K562 (cell line): ENCODE results near the gene S100A1. TPM values are rescaled to one million over a fixed set of nuclear protein-coding genes. Genes with fewer than 3 reads are reported as not detected.

Source experiments
- ATAC-seq: fragments of 200-7000 bp; cut with Tn5 transposase; 3 replicates; pipeline ENCODE4 v1.9.1; 2020; ENCODE audit warnings: moderate library complexity
- BruUV-seq: library from RNA; stranded (reverse); fragments of 400-500 nt; replicated peaks from 2 replicates; lab custom pipeline; 2021; lab: Mats Ljungman, UMichigan
- CTCF ChIA-PET: fragments of 300-600 bp; formaldehyde crosslinking; extraction: SDS; loops from one replicate; lab custom pipeline; 2021; ENCODE audit warnings: low intra/inter-chr PET ratio; lab: Yijun Ruan, JAX
- POLR2A ChIA-PET: fragments of 300-600, 350-650 bp; sonication (Branson Sonifier 250); formaldehyde crosslinking; extraction: SDS; loops from one replicate; lab custom pipeline; 2021; ENCODE audit warnings: antibody characterized with exemption, inconsistent platforms; lab: Yijun Ruan, JAX
- DNase-seq, 4 experiments: peaks; one replicate each; pipeline versions ENCODE4 v3.0.0 to v3.0.0-alpha.2; 2011 to 2018; ENCODE audit warnings: low spot score in 3 of 4, mixed read lengths in 3 of 4; ENCODE audit errors: extremely low read depth in 1 of 4
- FAIRE-seq: peaks from 2 replicates; lab custom pipeline; 2011; peaks lifted over from hg19 to GRCh38; lab: Jason Lieb, UNC
- H2AFZ ChIP-seq: 2 replicates; pipeline ENCODE4 v1.6.0; 2011; ENCODE audit warnings: low read depth, low read length, control low read depth, inconsistent platforms
- H3K27ac ChIP-seq: fragments of 200-600 bp; 3 replicates; pipeline ENCODE4 v1.8.0; 2011; ENCODE audit warnings: low read depth, mild to moderate bottlenecking, control low read depth, inconsistent platforms, low read length, moderate library complexity, mixed read lengths; ENCODE audit errors: extremely low read depth
- H3K27me3 ChIP-seq, 2 experiments: fragments of 300-600 bp in 1 of 2; 2 replicates in 1 of 2; 3 replicates in 1 of 2; pipeline versions ENCODE4 v1.6.0 to v1.8.0; 2011; ENCODE audit warnings: inconsistent platforms in 2 of 2, low read length in 2 of 2, mild to moderate bottlenecking in 1 of 2, mixed read lengths in 1 of 2, moderate library complexity in 1 of 2; ENCODE audit not compliant: control insufficient read depth in 2 of 2, insufficient read depth in 2 of 2
- H3K36me3 ChIP-seq: fragments of 300-600 bp; 3 replicates; pipeline ENCODE4 v1.8.0; 2011; ENCODE audit warnings: mild to moderate bottlenecking, low read length, inconsistent platforms; ENCODE audit not compliant: control insufficient read depth, insufficient read depth
- H3K4me1 ChIP-seq, 2 experiments: fragments of 200-600 bp in 1 of 2; replicated peaks in 1 of 2; 2 replicates in 1 of 2; 3 replicates in 1 of 2; pipeline versions ENCODE4 v1.5.1 to v1.8.0; 2011; ENCODE audit warnings: inconsistent platforms in 2 of 2, low read length in 2 of 2, mild to moderate bottlenecking in 1 of 2, mixed read lengths in 1 of 2, moderate library complexity in 1 of 2; ENCODE audit not compliant: control insufficient read depth in 2 of 2, insufficient read depth in 2 of 2
- H3K4me2 ChIP-seq: 2 replicates; pipeline ENCODE4 v1.6.1; 2011; ENCODE audit warnings: low read length, control low read depth, inconsistent platforms, mixed read lengths; ENCODE audit not compliant: insufficient read depth
- H3K4me3 ChIP-seq: fragments of 200-600 bp; sonication (generic), shearing (Covaris generic); 2 replicates; pipeline ENCODE4 v1.5.1; 2016; ENCODE audit warnings: control low read depth, inconsistent platforms
- H3K79me2 ChIP-seq: fragments of 200-600 bp; 3 replicates; pipeline ENCODE4 v1.8.0; 2011; ENCODE audit warnings: low read length, inconsistent platforms; ENCODE audit not compliant: control insufficient read depth, insufficient read depth
- H3K9ac ChIP-seq, 2 experiments: 2 replicates each; pipeline versions ENCODE4 v1.6.0 to v1.6.1; 2011; ENCODE audit warnings: low read depth in 2 of 2, low read length in 2 of 2, control low read depth in 1 of 2, inconsistent platforms in 1 of 2, mild to moderate bottlenecking in 1 of 2, mixed read lengths in 1 of 2; ENCODE audit not compliant: insufficient read depth in 1 of 2
- H3K9me1 ChIP-seq: one replicate; pipeline ENCODE4 v1.6.0; 2011; ENCODE audit warnings: inconsistent platforms, mild to moderate bottlenecking, low read length, moderate library complexity; ENCODE audit not compliant: control insufficient read depth, insufficient read depth
- H3K9me3 ChIP-seq: replicated peaks from 2 replicates; pipeline ENCODE4 v1.5.1; 2011; ENCODE audit warnings: low read depth, low read length, inconsistent platforms; ENCODE audit not compliant: control insufficient read depth, insufficient read depth
- H4K20me1 ChIP-seq: replicated peaks from 2 replicates; pipeline ENCODE4 v1.6.1; 2011; ENCODE audit warnings: low read length, inconsistent platforms, mixed read lengths; ENCODE audit not compliant: control insufficient read depth, insufficient read depth
- DEAF1 ChIP-seq: fragments of 450-650 bp; formaldehyde crosslinking; IDR thresholded peaks from 2 replicates; pipeline ENCODE4 v1.4.0; 2020; ENCODE audit warnings: mild to moderate bottlenecking, moderate library complexity
- MITF ChIP-seq: IDR thresholded peaks from 2 replicates; pipeline ENCODE4 v1.6.1; 2014; ENCODE audit warnings: antibody characterized with exemption
- POLR2B ChIP-seq: fragments of 450-650 bp; IDR thresholded peaks from 2 replicates; pipeline ENCODE4 v1.6.1; 2018; ENCODE audit warnings: low read depth; ENCODE audit not compliant: partially characterized antibody
- PTTG1 ChIP-seq: fragments of 450-650 bp; IDR thresholded peaks from 2 replicates; pipeline ENCODE4 v1.6.1; 2016; ENCODE audit warnings: low read depth, mild to moderate bottlenecking, missing genetic modification characterization, missing compliant biosample characterization
- SAP30 ChIP-seq: fragments of 200-600 bp; sonication (generic); IDR thresholded peaks from 2 replicates; pipeline ENCODE4 v1.6.1; 2012; ENCODE audit warnings: borderline replicate concordance, low read depth, mild to moderate bottlenecking, moderate library complexity, low read length, control low read depth, inconsistent platforms; ENCODE audit not compliant: insufficient read depth, poor library complexity, severe bottlenecking
- YBX1 ChIP-seq: fragments of 450-650 bp; IDR thresholded peaks from 2 replicates; pipeline ENCODE4 v1.7.1; 2016; ENCODE audit warnings: mild to moderate bottlenecking
- YY1 ChIP-seq, 3 experiments: IDR thresholded peaks; 2 replicates each; pipeline ENCODE4 v1.6.1; 2011; ENCODE audit warnings: low read length in 2 of 3, mild to moderate bottlenecking in 2 of 3, moderate library complexity in 2 of 3, borderline replicate concordance in 1 of 3, control low read depth in 1 of 3, low read depth in 1 of 3; ENCODE audit not compliant: insufficient read depth in 3 of 3, insufficient replicate concordance in 2 of 3, control insufficient read depth in 1 of 3, insufficient read length in 1 of 3; ENCODE audit errors: extremely low read depth in 1 of 3
- ZBTB12 ChIP-seq: fragments of 250-450 bp; sonication (Bioruptor Pico); IDR thresholded peaks from 2 replicates; pipeline ENCODE4 v1.4.0; 2020
- ZFP36 ChIP-seq: fragments of 150-350 bp; IDR thresholded peaks from 2 replicates; pipeline ENCODE4 v1.6.1; 2018; ENCODE audit warnings: low read length, low read depth; ENCODE audit not compliant: partially characterized antibody
- WGBS: fragments of 100-300 bp; shearing (Covaris generic); methylation state at CpG from one replicate; pipeline ENCODE4 v1.1.6; 2016; ENCODE audit warnings: low coverage, mixed read lengths; ENCODE audit not compliant: insufficient coverage; ENCODE audit errors: missing lambda C conversion rate; 5-methylcytosine and 5-hydroxymethylcytosine counted together
- in situ Hi-C: fragments of 300-500 bp; cut with MboI; formaldehyde crosslinking; loops from 4 replicates; pipeline ENCODE4 v1.15.0; 2018; ENCODE audit warnings: inconsistent platforms, mixed read lengths
- intact Hi-C: fragments of 100-400 bp; cut with micrococcal nuclease; formaldehyde crosslinking; loops from 2 replicates; pipeline ENCODE4 v1.14.2; 2022
- polyA plus RNA-seq, 8 experiments: library from polyadenylated mRNA; depleted of rRNA in 4 of 8; stranded (reverse) in 5 of 8; unstranded in 3 of 8; fragments of >200 nt; fragmentation: Nextera tagmentation in 2 of 8; fragmentation: Illumina TruSeq in 1 of 8; extraction: Ambion mirVana in 2 of 8; extraction: Trizol in 1 of 8; gene quantifications; 2 replicates each; pipeline versions ENCODE4 v1.2.1 to v1.2.3, GENCODE V29; 2011 to 2014; ENCODE audit warnings: inconsistent platforms in 1 of 8, missing spikeins in 1 of 8
- total RNA-seq, 7 experiments: library from RNA; depleted of rRNA in 6 of 7; stranded (reverse); fragments of >200 nt in 6 of 7; fragmentation: Illumina TruSeq in 2 of 7; extraction: Trizol in 2 of 7; gene quantifications; 2 replicates each; pipeline versions ENCODE4 v1.2.1 to v1.2.3, GENCODE V29; 2011 to 2021; ENCODE audit warnings: low replicate concordance in 1 of 7
- TF ChIP-seq, protein P1 (sequence below): sonication (generic); formaldehyde crosslinking; IDR thresholded peaks from 2 replicates; pipeline ENCODE4 v1.8.0; 2023; ENCODE audit warnings: mild to moderate bottlenecking, missing genetic modification reagents

The S100A1 gene
- total and polyA plus RNA-seq, 9 of the 15 experiments (the other 6 are each of a cell fraction or from before 2014, with no cell fraction given) = 0.44 to 30.1 (median 12.7) TPM

DNA sequence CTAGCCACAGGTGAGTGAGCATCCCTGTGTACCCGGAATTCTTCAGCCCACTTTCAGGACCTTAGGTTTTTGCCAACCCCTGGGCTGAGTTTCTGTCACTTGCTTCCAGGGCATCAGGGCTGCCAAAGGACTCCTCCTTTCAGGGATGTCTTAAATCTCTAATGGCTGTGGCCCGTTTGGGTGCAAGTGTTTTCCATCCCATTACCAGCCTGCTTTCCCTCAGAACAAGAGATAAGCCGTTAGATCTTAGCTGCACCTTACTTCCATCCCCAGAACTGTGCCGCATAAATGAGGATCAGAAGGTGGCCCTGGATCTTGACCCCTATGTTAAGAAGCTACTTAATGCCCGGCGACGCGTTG is 30.9 kb downstream of the S100A1 start:
- H3K27ac ChIP-seq = peak overlapping the region; percentile 86; the same call in 2 of the 3 replicates
- no peaks in the 10 kb centered on the region for H3K9me1 ChIP-seq
- peak overlapping the region; percentile 98 for H3K4me3 ChIP-seq
- DNase-seq (no peak), FAIRE-seq (no peak), ATAC-seq (no peak)
- 18% methylated on average over 8 of the region's 8 CpGs for WGBS
- no peaks in the 10 kb centered on the region for H3K9me3 ChIP-seq
- peaks cover 37% of the 10 kb centered on the region for H3K36me3 ChIP-seq
- H3K79me2 ChIP-seq = peaks cover 13% of the 10 kb centered on the region
- H3K9ac ChIP-seq = peak overlapping the region; percentile 81 to 92; a peak in 3 of 4 replicates
- intact Hi-C loops = no loop called here
- POLR2A ChIA-PET = interaction anchor here (0.7 to 6.1 kb wide), 12 partner anchors 10 to 326 kb away, joined by 3 to 51 read pairs (median 4); partner anchors contain the start of genes CHTOP, ILF2, S100A13 and SLC39A1
- CTCF ChIA-PET = no interaction called here
- no peaks in the 10 kb centered on the region for H4K20me1 ChIP-seq
- peaks cover 3 to 16% of the 10 kb centered on the region in 2 experiments; a peak in 4 of 5 replicates for H3K4me1 ChIP-seq
- H3K4me2 ChIP-seq = peak overlapping the region; percentile 93
- BruUV-seq = TSS peak; percentile 75
- H2AFZ ChIP-seq = 0 out of 2 replicates have a peak overlapping the region, but pooled peaks have one; percentile 100
- in situ Hi-C loops = no loop called here
- H3K27me3 ChIP-seq = no peaks in the 10 kb centered on the region
- TF ChIP-seq SAP30 (no peak), PTTG1 (no peak), ZBTB12 (no peak), YY1 (IDR thresholded peaks at IDR 0.05; ENCODE audit: borderline replicate concordance in 1 of 3, control insufficient read depth in 1 of 3, extremely low read depth in 1 of 3, insufficient read depth in 3 of 3, insufficient read length in 1 of 3, insufficient replicate concordance in 2 of 3, low read depth in 1 of 3, low read length in 2 of 3) (no peak), ZFP36 (no peak), DEAF1 (CRISPR knock-in tag) (no peak), MITF (no peak), YBX1 (no peak), POLR2B (no peak)
- TF ChIP-seq, protein P1, sequence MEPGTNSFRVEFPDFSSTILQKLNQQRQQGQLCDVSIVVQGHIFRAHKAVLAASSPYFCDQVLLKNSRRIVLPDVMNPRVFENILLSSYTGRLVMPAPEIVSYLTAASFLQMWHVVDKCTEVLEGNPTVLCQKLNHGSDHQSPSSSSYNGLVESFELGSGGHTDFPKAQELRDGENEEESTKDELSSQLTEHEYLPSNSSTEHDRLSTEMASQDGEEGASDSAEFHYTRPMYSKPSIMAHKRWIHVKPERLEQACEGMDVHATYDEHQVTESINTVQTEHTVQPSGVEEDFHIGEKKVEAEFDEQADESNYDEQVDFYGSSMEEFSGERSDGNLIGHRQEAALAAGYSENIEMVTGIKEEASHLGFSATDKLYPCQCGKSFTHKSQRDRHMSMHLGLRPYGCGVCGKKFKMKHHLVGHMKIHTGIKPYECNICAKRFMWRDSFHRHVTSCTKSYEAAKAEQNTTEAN = no peak
